ACC112 (cell line): ENCODE measurements around the gene PAX3.

Experiments
- H2AFZ ChIP-seq: fragments of 200-600 bp; sonication (generic); one replicate; pipeline ENCODE4 v1.6.0; 2017; ENCODE audit warnings: antibody characterized with exemption, low read length; ENCODE audit not compliant: unreplicated experiment
- H3K27ac ChIP-seq: fragments of 200-600 bp; sonication (generic); 2 replicates; pipeline ENCODE4 v1.5.1; 2014; ENCODE audit warnings: low read depth, mild to moderate bottlenecking, antibody characterized with exemption, low read length, moderate library complexity
- H3K27me3 ChIP-seq: fragments of 200-600 bp; sonication (generic); 2 replicates; pipeline ENCODE4 v1.6.1; 2014; ENCODE audit warnings: mild to moderate bottlenecking, antibody characterized with exemption, low read length, moderate library complexity, mixed read lengths; ENCODE audit not compliant: insufficient read depth
- H3K36me3 ChIP-seq: fragments of 200-600 bp; sonication (generic); 2 replicates; pipeline ENCODE4 v1.6.1; 2016; ENCODE audit warnings: mild to moderate bottlenecking, antibody characterized with exemption, low read length, moderate library complexity, mixed read lengths; ENCODE audit not compliant: insufficient read depth
- H3K4me1 ChIP-seq: fragments of 200-600 bp; sonication (generic); one replicate; pipeline ENCODE4 v1.6.1; 2016; ENCODE audit warnings: low read length, mixed read lengths; ENCODE audit not compliant: insufficient read depth, unreplicated experiment, control insufficient read depth
- H3K4me3 ChIP-seq: fragments of 200-600 bp; sonication (generic); 2 replicates; pipeline ENCODE4 v1.5.1; 2014; ENCODE audit warnings: mild to moderate bottlenecking, low read depth, low read length
- H3K79me2 ChIP-seq: fragments of 200-600 bp; sonication (generic); one replicate; pipeline ENCODE4 v1.6.0; 2016; ENCODE audit warnings: low read length; ENCODE audit not compliant: control insufficient read depth, unreplicated experiment, insufficient read depth

The PAX3 gene

GRCh38 chr2:222303045-222303827 is 4.4 kb upstream of the PAX3 start:
- Histone ChIP-seq H3K79me2 (no peaks in the 10 kb centered on the region), H2AFZ (no peak overlapping the region), H3K27ac (no peak overlapping the region), H3K4me1 (no peaks in the 10 kb centered on the region), H3K36me3 (no peaks in the 10 kb centered on the region), H3K27me3 (peaks cover 100% of the 10 kb centered on the region), H3K4me3 (no peak overlapping the region)

GRCh38 chr2:222302178-222303018 is 3.6 kb upstream of the PAX3 start:
- Histone ChIP-seq H3K4me1 (no peaks in the 10 kb centered on the region), H3K36me3 (no peaks in the 10 kb centered on the region), H3K79me2 (no peaks in the 10 kb centered on the region), H2AFZ (no peak overlapping the region), H3K27ac (no peak overlapping the region), H3K4me3 (no peak overlapping the region), H3K27me3 (peaks cover 100% of the 10 kb centered on the region)

- no peak overlapping the region for H3K27ac ChIP-seq
- H3K79me2 ChIP-seq = no peaks in the 10 kb centered on the region
- H3K4me3 ChIP-seq = no peak overlapping the region
- H3K27me3 ChIP-seq = peaks cover 100% of the 10 kb centered on the region
- no peak overlapping the region for H2AFZ ChIP-seq
- H3K4me1 ChIP-seq = no peaks in the 10 kb centered on the region
- H3K36me3 ChIP-seq = no peaks in the 10 kb centered on the region
Observed at GRCh38 chr2:222301796-222302118, 3.0 kb upstream of the PAX3 start.

- no peak overlapping the region for H3K27ac ChIP-seq
- H3K79me2 ChIP-seq = no peaks in the 10 kb centered on the region
- no peaks in the 10 kb centered on the region for H3K4me1 ChIP-seq
- H3K36me3 ChIP-seq = no peaks in the 10 kb centered on the region
- peaks cover 100% of the 10 kb centered on the region for H3K27me3 ChIP-seq
- no peak overlapping the region for H2AFZ ChIP-seq
- no peak overlapping the region for H3K4me3 ChIP-seq
Observed at GRCh38 chr2:222301053-222301795, 2.4 kb upstream of the PAX3 start.

GRCh38 chr2:222300726-222301052 is 1.9 kb upstream of the PAX3 start:
- peaks cover 100% of the 10 kb centered on the region for H3K27me3 ChIP-seq
- no peak overlapping the region for H2AFZ ChIP-seq
- H3K27ac ChIP-seq = no peak overlapping the region
- no peaks in the 10 kb centered on the region for H3K79me2 ChIP-seq
- H3K4me1 ChIP-seq = no peaks in the 10 kb centered on the region
- no peak overlapping the region for H3K4me3 ChIP-seq
- no peaks in the 10 kb centered on the region for H3K36me3 ChIP-seq

- no peaks in the 10 kb centered on the region for H3K79me2 ChIP-seq
- no peaks in the 10 kb centered on the region for H3K36me3 ChIP-seq
- H3K27me3 ChIP-seq = peaks cover 100% of the 10 kb centered on the region
- H2AFZ ChIP-seq = no peak overlapping the region
- H3K27ac ChIP-seq = no peak overlapping the region
- H3K4me3 ChIP-seq = no peak overlapping the region
- H3K4me1 ChIP-seq = no peaks in the 10 kb centered on the region
Observed at GRCh38 chr2:222299906-222300725, 1.3 kb upstream of the PAX3 start.

GRCh38 chr2:222298001-222298310 is 842 bp downstream of the PAX3 start:
- Histone ChIP-seq H3K27me3 (peaks cover 99% of the 10 kb centered on the region), H3K4me1 (no peaks in the 10 kb centered on the region), H3K27ac (no peak overlapping the region), H3K36me3 (no peaks in the 10 kb centered on the region), H3K4me3 (no peak overlapping the region), H3K79me2 (no peaks in the 10 kb centered on the region), H2AFZ (no peak overlapping the region)

GRCh38 chr2:222297600-222297935 is 1.2 kb downstream of the PAX3 start:
- no peaks in the 10 kb centered on the region for H3K79me2 ChIP-seq
- H3K36me3 ChIP-seq = no peaks in the 10 kb centered on the region
- H3K27me3 ChIP-seq = peaks cover 99% of the 10 kb centered on the region
- H3K4me1 ChIP-seq = no peaks in the 10 kb centered on the region
- H3K27ac ChIP-seq = no peak overlapping the region
- H3K4me3 ChIP-seq = no peak overlapping the region
- no peak overlapping the region for H2AFZ ChIP-seq

GRCh38 chr2:222296911-222297599 is 1.7 kb downstream of the PAX3 start:
- Histone ChIP-seq H3K27me3 (peaks cover 99% of the 10 kb centered on the region), H3K4me3 (no peak overlapping the region), H3K36me3 (no peaks in the 10 kb centered on the region), H3K27ac (no peak overlapping the region), H2AFZ (no peak overlapping the region), H3K4me1 (no peaks in the 10 kb centered on the region), H3K79me2 (no peaks in the 10 kb centered on the region)

GRCh38 chr2:222296311-222296741 is 2.5 kb downstream of the PAX3 start:
- Histone ChIP-seq H3K36me3 (no peaks in the 10 kb centered on the region), H3K27me3 (peaks cover 99% of the 10 kb centered on the region), H2AFZ (no peak overlapping the region), H3K4me3 (peak overlapping the region; percentile 56), H3K27ac (no peak overlapping the region), H3K79me2 (no peaks in the 10 kb centered on the region), H3K4me1 (no peaks in the 10 kb centered on the region)
